Skeletal muscle tissue (tissue), 2 donors: ENCODE results near the gene H1-8. TPM values are rescaled to one million over a fixed set of nuclear protein-coding genes. Genes with fewer than 3 reads are reported as not detected.

ENCODE experiments used
- small RNA-seq: library from RNA; depleted of rRNA; stranded (forward); fragments of <200 nt; gene quantifications from one replicate; pipeline ENCODE3, GENCODE V24; 2014
- total RNA-seq: library from RNA; depleted of rRNA; stranded (reverse); fragments of >200 nt; gene quantifications from one replicate; pipeline ENCODE4 v1.2.3, GENCODE V29; 2014

H1-8 gene
- total RNA-seq, 1 donor from 2014 or later, result not detected

Small RNA genes lying within 50 kb of the gene (small RNA-seq; reads per million reads assigned to genes)
- not detected for gene RN7SL752P

Other genes with a start within 250 kb of the H1-8 start
- gene EFCAB12, start 114.5 kb upstream of the H1-8 start, total RNA-seq, result not detected
- 7.8 TPM for gene MBD4, start 103.2 kb upstream of the H1-8 start, total RNA-seq
- 42.3 TPM for gene IFT122, start 103.0 kb upstream of the H1-8 start, total RNA-seq
- gene RHO, start 14.5 kb upstream of the H1-8 start, total RNA-seq, result not detected
- gene PLXND1, start 63.5 kb downstream of the H1-8 start, total RNA-seq, result 92.4 TPM